ENCODE data around the gene LAMA1.

LAMA1 gene

GRCh38 chr18:6927153-6927552, 190.4 kb downstream of the LAMA1 start:
- Mint-ChIP-seq H3K27ac (no peak overlapping the region), H3K36me3 (ENCODE audit: low read depth) (no peaks in the 10 kb centered on the region), H3K4me3 (no peak overlapping the region), H3K4me1 (ENCODE audit: low read depth) (no peaks in the 10 kb centered on the region), H3K27me3 (ENCODE audit: low read depth) (no peaks in the 10 kb centered on the region), H3K9me3 (no peaks in the 10 kb centered on the region)
- DNase-seq (ENCODE audit: low spot score) = no peak

GRCh38 chr18:6923220-6923619, 194.4 kb downstream of the LAMA1 start:
- H3K9me3 Mint-ChIP-seq = no peaks in the 10 kb centered on the region
- DNase-seq (ENCODE audit: low spot score) = no peak
- no peaks in the 10 kb centered on the region for H3K27me3 Mint-ChIP-seq (ENCODE audit: low read depth)
- H3K4me3 Mint-ChIP-seq = no peak overlapping the region
- no peaks in the 10 kb centered on the region for H3K36me3 Mint-ChIP-seq (ENCODE audit: low read depth)
- no peaks in the 10 kb centered on the region for H3K4me1 Mint-ChIP-seq (ENCODE audit: low read depth)
- no peak overlapping the region for H3K27ac Mint-ChIP-seq

- no peaks in the 10 kb centered on the region for H3K4me1 Mint-ChIP-seq (ENCODE audit: low read depth)
Observed at GRCh38 chr18:6921571-6921970, 196.0 kb downstream of the LAMA1 start.

GRCh38 chr18:6920099-6920955, 197.3 kb downstream of the LAMA1 start:
- no peak overlapping the region for H3K4me3 Mint-ChIP-seq
- H3K4me1 Mint-ChIP-seq (ENCODE audit: low read depth) = no peaks in the 10 kb centered on the region
- H3K9me3 Mint-ChIP-seq = no peaks in the 10 kb centered on the region
- H3K27ac Mint-ChIP-seq = peak overlapping the region; percentile 47
- peak; percentile 5 for DNase-seq (ENCODE audit: low spot score)
- no peaks in the 10 kb centered on the region for H3K27me3 Mint-ChIP-seq (ENCODE audit: low read depth)
- H3K36me3 Mint-ChIP-seq (ENCODE audit: low read depth) = no peaks in the 10 kb centered on the region

More at GRCh38 chr18:6921571-6921970, 196.0 kb downstream of the LAMA1 start:
- Mint-ChIP-seq H3K9me3 (no peaks in the 10 kb centered on the region), H3K36me3 (ENCODE audit: low read depth) (no peaks in the 10 kb centered on the region), H3K27ac (no peak overlapping the region), H3K4me3 (no peak overlapping the region), H3K27me3 (ENCODE audit: low read depth) (no peaks in the 10 kb centered on the region)
- no peak for DNase-seq (ENCODE audit: low spot score)

GRCh38 chr18:6917072-6917471, 200.5 kb downstream of the LAMA1 start:
- H3K27me3 Mint-ChIP-seq (ENCODE audit: low read depth) = no peaks in the 10 kb centered on the region
- H3K4me3 Mint-ChIP-seq = no peak overlapping the region
- no peak for DNase-seq (ENCODE audit: low spot score)
- H3K36me3 Mint-ChIP-seq (ENCODE audit: low read depth) = no peaks in the 10 kb centered on the region
- no peaks in the 10 kb centered on the region for H3K4me1 Mint-ChIP-seq (ENCODE audit: low read depth)
- no peaks in the 10 kb centered on the region for H3K9me3 Mint-ChIP-seq
- no peak overlapping the region for H3K27ac Mint-ChIP-seq

- no peaks in the 10 kb centered on the region for H3K27me3 Mint-ChIP-seq (ENCODE audit: low read depth)
- no peak overlapping the region for H3K4me3 Mint-ChIP-seq
- DNase-seq (ENCODE audit: low spot score) = no peak
- H3K9me3 Mint-ChIP-seq = peaks cover 23% of the 10 kb centered on the region
- H3K36me3 Mint-ChIP-seq (ENCODE audit: low read depth) = no peaks in the 10 kb centered on the region
- no peaks in the 10 kb centered on the region for H3K4me1 Mint-ChIP-seq (ENCODE audit: low read depth)
- no peak overlapping the region for H3K27ac Mint-ChIP-seq
Observed at GRCh38 chr18:6901286-6901926, 216.2 kb downstream of the LAMA1 start.

GRCh38 chr18:6891788-6892187, 225.8 kb downstream of the LAMA1 start:
- Mint-ChIP-seq H3K9me3 (no peaks in the 10 kb centered on the region), H3K4me1 (ENCODE audit: low read depth) (no peaks in the 10 kb centered on the region), H3K4me3 (no peak overlapping the region), H3K27ac (no peak overlapping the region), H3K27me3 (ENCODE audit: low read depth) (no peaks in the 10 kb centered on the region), H3K36me3 (ENCODE audit: low read depth) (no peaks in the 10 kb centered on the region)
- no peak for DNase-seq (ENCODE audit: low spot score)

Data from T-helper 2 cell treated with Interferon-gamma antibody and Interleukin-4, amounts not matched to agents 5 μg/mL and 100 μg/mL, for 36 hours (primary cell).